PC-3 (cell line): ENCODE measurements around the gene TEX12. TPM values are rescaled to one million over a fixed set of nuclear protein-coding genes. Genes with fewer than 3 reads are reported as not detected.

Experiments
- ATAC-seq: fragments of 200-7000 bp; cut with Tn5 transposase; 2 replicates; pipeline ENCODE4 v1.9.1; 2020; ENCODE audit warnings: mild to moderate bottlenecking, moderate library complexity
- BruUV-seq: library from RNA; stranded (reverse); fragments of 400-500 nt; replicated peaks from 2 replicates; lab custom pipeline; 2021; lab: Mats Ljungman, UMichigan
- CTCF ChIA-PET: fragments of 300-600 bp; sonication (Branson Sonifier 250); formaldehyde crosslinking; loops from one replicate; lab custom pipeline; 2022; ENCODE audit warnings: antibody characterized with exemption; lab: Charles Lee
- POLR2A ChIA-PET: fragments of 300-600 bp; sonication (Branson Sonifier 250); formaldehyde crosslinking; loops from one replicate; lab custom pipeline; 2022; ENCODE audit warnings: antibody characterized with exemption; ENCODE audit not compliant: unreplicated experiment; lab: Charles Lee
- DNase-seq: peaks from one replicate; pipeline ENCODE4 v3.0.0-alpha.2; 2015
- H2AFZ ChIP-seq: fragments of 300-600 bp; sonication (generic); 2 replicates; pipeline ENCODE4 v1.6.0; 2016; ENCODE audit warnings: antibody characterized with exemption, low read length
- H3F3A ChIP-seq: fragments of 300-600 bp; sonication (generic); one replicate; pipeline ENCODE4 v1.6.0; 2017; ENCODE audit warnings: antibody characterized with exemption, low read length, control low read depth, mild to moderate bottlenecking; ENCODE audit not compliant: unreplicated experiment
- H3K27ac ChIP-seq: fragments of 300-600 bp; sonication (generic); 2 replicates; pipeline ENCODE4 v1.5.1; 2016; ENCODE audit warnings: mild to moderate bottlenecking, low read length
- H3K27me3 ChIP-seq: fragments of 300-600 bp; sonication (generic); 2 replicates; pipeline ENCODE4 v1.6.1; 2016; ENCODE audit warnings: low read length, mixed read lengths
- H3K36me3 ChIP-seq: fragments of 300-600 bp; sonication (generic); 2 replicates; pipeline ENCODE4 v1.6.1; 2016; ENCODE audit warnings: low read depth, mixed run types, low read length, mixed read lengths
- H3K4me1 ChIP-seq: fragments of 300-600 bp; sonication (generic); 2 replicates; pipeline ENCODE4 v1.5.1; 2016; ENCODE audit warnings: low read length; ENCODE audit not compliant: insufficient read depth
- H3K4me2 ChIP-seq: fragments of 300-600 bp; sonication (generic); 2 replicates; pipeline ENCODE4 v1.6.0; 2016; ENCODE audit warnings: low read length
- H3K4me3 ChIP-seq: fragments of 300-600 bp; sonication (generic); 2 replicates; pipeline ENCODE4 v1.5.1; 2016; ENCODE audit warnings: mild to moderate bottlenecking, low read length, mixed read lengths
- H3K79me2 ChIP-seq: fragments of 300-600 bp; sonication (generic); 2 replicates; pipeline ENCODE4 v1.6.1; 2017; ENCODE audit warnings: low read length, mixed read lengths
- H3K9ac ChIP-seq: fragments of 300-600 bp; sonication (generic); 2 replicates; pipeline ENCODE4 v1.6.0; 2016; ENCODE audit warnings: mild to moderate bottlenecking, low read length
- H3K9me2 ChIP-seq: fragments of 300-600 bp; sonication (generic); replicated peaks from 2 replicates; pipeline ENCODE4 v1.6.1; 2016; ENCODE audit warnings: mixed run types, low read length, mixed read lengths
- H3K9me3 ChIP-seq: fragments of 300-600 bp; sonication (generic); 2 replicates; pipeline ENCODE4 v1.6.1; 2016; ENCODE audit warnings: low read length, mixed read lengths
- H4K20me1 ChIP-seq: fragments of 300-600 bp; sonication (generic); 2 replicates; pipeline ENCODE4 v1.6.1; 2016; ENCODE audit warnings: low read length, mixed read lengths
- EZH2 ChIP-seq: fragments of 300-600 bp; sonication (generic); IDR thresholded peaks from one replicate; pipeline ENCODE4 v1.6.1; 2017; ENCODE audit warnings: antibody characterized with exemption, mild to moderate bottlenecking, low read length; ENCODE audit not compliant: unreplicated experiment
- EZH2phosphoT487 ChIP-seq: fragments of 300-600 bp; sonication (generic); IDR thresholded peaks from 2 replicates; pipeline ENCODE4 v1.6.1; 2018; ENCODE audit warnings: mild to moderate bottlenecking, antibody characterized with exemption, low read length, borderline replicate concordance
- intact Hi-C: fragments of 100-400 bp; cut with micrococcal nuclease; formaldehyde crosslinking; loops from 2 replicates; pipeline ENCODE4 v1.9.0; 2023
- total RNA-seq: library from RNA; depleted of rRNA; stranded (reverse); fragments of >200 nt; gene quantifications from 2 replicates; pipeline ENCODE4 v1.2.3, GENCODE V29; 2014
- TF ChIP-seq, protein P1 (sequence below): fragments of 300-600 bp; sonication (generic); conservative IDR thresholded peaks from 2 replicates; pipeline ENCODE4 v1.5.1; 2017; ENCODE audit warnings: antibody characterized with exemption, low read depth, mild to moderate bottlenecking, low read length

The TEX12 gene
- total RNA-seq, 1 experiment from 2014 or later: not detected

DNA sequence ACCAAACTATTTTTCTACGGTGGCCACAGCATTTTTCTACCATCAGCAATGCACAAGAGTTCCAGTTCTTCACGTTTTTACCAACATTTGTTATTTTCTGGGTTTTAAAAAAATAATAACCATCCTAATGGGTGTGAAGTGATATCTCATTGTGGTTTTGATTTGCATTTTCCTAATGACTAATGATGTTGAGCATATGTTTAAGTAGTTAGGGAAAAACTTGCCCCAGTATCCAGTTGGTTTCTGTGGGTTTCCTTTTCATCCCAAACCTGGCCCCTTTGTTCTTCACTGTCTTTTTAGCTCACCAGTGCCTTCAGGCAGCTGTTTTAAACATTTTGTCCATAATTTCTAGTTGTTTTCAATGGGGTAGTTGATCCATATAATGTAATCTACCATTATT is 44.4 kb downstream of the TEX12 start:
- peaks cover 19% of the 10 kb centered on the region for H3K4me1 ChIP-seq
- intact Hi-C loops: no loop called here
- TF ChIP-seq EZH2: no peak
- TF ChIP-seq, protein P1, sequence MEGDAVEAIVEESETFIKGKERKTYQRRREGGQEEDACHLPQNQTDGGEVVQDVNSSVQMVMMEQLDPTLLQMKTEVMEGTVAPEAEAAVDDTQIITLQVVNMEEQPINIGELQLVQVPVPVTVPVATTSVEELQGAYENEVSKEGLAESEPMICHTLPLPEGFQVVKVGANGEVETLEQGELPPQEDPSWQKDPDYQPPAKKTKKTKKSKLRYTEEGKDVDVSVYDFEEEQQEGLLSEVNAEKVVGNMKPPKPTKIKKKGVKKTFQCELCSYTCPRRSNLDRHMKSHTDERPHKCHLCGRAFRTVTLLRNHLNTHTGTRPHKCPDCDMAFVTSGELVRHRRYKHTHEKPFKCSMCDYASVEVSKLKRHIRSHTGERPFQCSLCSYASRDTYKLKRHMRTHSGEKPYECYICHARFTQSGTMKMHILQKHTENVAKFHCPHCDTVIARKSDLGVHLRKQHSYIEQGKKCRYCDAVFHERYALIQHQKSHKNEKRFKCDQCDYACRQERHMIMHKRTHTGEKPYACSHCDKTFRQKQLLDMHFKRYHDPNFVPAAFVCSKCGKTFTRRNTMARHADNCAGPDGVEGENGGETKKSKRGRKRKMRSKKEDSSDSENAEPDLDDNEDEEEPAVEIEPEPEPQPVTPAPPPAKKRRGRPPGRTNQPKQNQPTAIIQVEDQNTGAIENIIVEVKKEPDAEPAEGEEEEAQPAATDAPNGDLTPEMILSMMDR: no peak
- TF ChIP-seq EZH2phosphoT487: no peak
- CTCF ChIA-PET: no interaction called here
- no peak overlapping the region for H3K9ac ChIP-seq
- no peaks in the 10 kb centered on the region for H3K9me2 ChIP-seq
- ATAC-seq: no peak
- no peaks in the 10 kb centered on the region for H3K27me3 ChIP-seq
- no peaks in the 10 kb centered on the region for H3F3A ChIP-seq
- H3K79me2 ChIP-seq: no peaks in the 10 kb centered on the region
- no peak overlapping the region for H2AFZ ChIP-seq
- no peak for DNase-seq
- no peaks in the 10 kb centered on the region for H4K20me1 ChIP-seq
- no peaks in the 10 kb centered on the region for H3K36me3 ChIP-seq
- no peak overlapping the region for H3K4me3 ChIP-seq
- BruUV-seq: no TSS peak
- 0 out of 2 replicates have a peak, but pooled peaks cover 4% of the 10 kb centered on the region for H3K9me3 ChIP-seq
- no peak overlapping the region for H3K4me2 ChIP-seq
- no peak overlapping the region for H3K27ac ChIP-seq
- POLR2A ChIA-PET: no interaction called here

DNA sequence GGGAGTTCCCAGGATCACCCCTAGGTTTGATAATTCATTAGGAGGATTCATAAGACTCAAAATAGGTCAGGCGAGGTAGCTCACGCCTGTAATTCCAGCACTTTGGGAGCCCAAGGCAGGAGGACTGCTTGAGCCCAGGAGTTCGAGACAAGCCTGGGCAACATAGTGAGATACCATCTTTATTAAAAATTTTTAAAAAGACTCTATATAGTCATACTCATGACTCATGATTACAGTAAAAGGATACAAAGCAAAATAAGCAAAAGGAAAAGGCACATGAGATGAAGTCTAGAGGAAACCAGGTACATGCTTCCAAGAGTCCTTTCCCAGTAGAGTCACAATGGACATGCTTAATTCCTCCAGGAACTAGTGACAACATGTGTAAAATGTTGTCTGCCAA is 45.1 kb downstream of the TEX12 start:
- Histone ChIP-seq H3K9ac (no peak overlapping the region), H2AFZ (no peak overlapping the region), H3K27ac (no peak overlapping the region), H3K4me1 (peaks cover 23% of the 10 kb centered on the region), H3K9me3 (no peaks in the 10 kb centered on the region), H4K20me1 (no peaks in the 10 kb centered on the region), H3K27me3 (no peaks in the 10 kb centered on the region), H3K79me2 (no peaks in the 10 kb centered on the region), H3K4me3 (no peak overlapping the region), H3K4me2 (no peak overlapping the region), H3K36me3 (no peaks in the 10 kb centered on the region), H3F3A (no peaks in the 10 kb centered on the region), H3K9me2 (no peaks in the 10 kb centered on the region)
- DNase-seq (no peak), ATAC-seq (peak; percentile 56)
- ChIA-PET CTCF (no interaction called here), POLR2A (no interaction called here)
- no TSS peak for BruUV-seq
- TF ChIP-seq, protein P1: no peak
- no peak for TF ChIP-seq EZH2
- no peak for TF ChIP-seq EZH2phosphoT487
- intact Hi-C loops: no loop called here

DNA sequence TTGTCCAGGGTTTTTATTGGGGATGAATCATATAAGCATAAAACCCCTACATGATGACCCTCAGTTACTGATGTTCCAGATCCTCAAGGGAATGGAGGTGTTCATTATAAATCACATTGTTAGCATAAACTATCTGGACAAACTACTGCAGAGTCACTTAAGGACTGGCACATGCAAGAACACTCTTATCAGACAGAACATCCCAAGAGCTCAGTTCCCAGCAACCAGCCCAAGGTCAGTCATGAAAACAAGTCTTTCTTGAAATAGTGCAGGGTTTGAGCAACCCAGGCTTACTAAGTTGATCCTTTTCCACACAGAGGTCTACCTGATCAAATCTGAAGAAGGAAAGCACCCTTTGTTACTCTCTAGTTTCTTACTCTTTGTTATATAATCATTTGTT is 45.5 kb downstream of the TEX12 start:
- intact Hi-C loops: no loop called here
- DNase-seq (peak; percentile 30), ATAC-seq (no peak)
- Histone ChIP-seq H3F3A (no peaks in the 10 kb centered on the region), H4K20me1 (no peaks in the 10 kb centered on the region), H3K27me3 (no peaks in the 10 kb centered on the region), H3K9me2 (no peaks in the 10 kb centered on the region), H3K4me2 (no peak overlapping the region), H3K79me2 (no peaks in the 10 kb centered on the region), H3K9ac (no peak overlapping the region), H3K4me3 (no peak overlapping the region), H3K4me1 (peaks cover 23% of the 10 kb centered on the region), H3K36me3 (no peaks in the 10 kb centered on the region), H3K27ac (no peak overlapping the region), H2AFZ (no peak overlapping the region), H3K9me3 (no peaks in the 10 kb centered on the region)
- no TSS peak for BruUV-seq
- TF ChIP-seq EZH2phosphoT487: no peak
- TF ChIP-seq EZH2: no peak
- TF ChIP-seq, protein P1: no peak
- ChIA-PET POLR2A (no interaction called here), CTCF (no interaction called here)
